Lung (tissue), 12 donors: ENCODE measurements around the gene GPATCH2. TPM values are rescaled to one million over a fixed set of nuclear protein-coding genes. Genes with fewer than 3 reads are reported as not detected.

Source experiments
- ATAC-seq: fragments of 200-7000 bp; cut with Tn5 transposase; one replicate; pipeline ENCODE4 v1.9.1; 2020; ENCODE audit warnings: moderate number of reproducible peaks; ENCODE audit not compliant: insufficient read depth, low FRiP score
- DNase-seq, 3 donors: peaks; one replicate each; pipeline ENCODE4 v3.0.0-alpha.2; 2013 to 2017
- H3K27ac ChIP-seq, 2 donors: one replicate each; pipeline ENCODE4 v1.5.1; 2013; ENCODE audit warnings: mild to moderate bottlenecking in 2 of 2, moderate library complexity in 2 of 2, control low read depth in 1 of 2, inconsistent platforms in 1 of 2, low read depth in 1 of 2, low read length in 1 of 2
- H3K27me3 ChIP-seq, 3 donors: one replicate each; pipeline ENCODE4 v1.5.1; 2013; ENCODE audit warnings: low read length in 2 of 3; ENCODE audit not compliant: control insufficient read depth in 3 of 3, insufficient read depth in 3 of 3
- H3K36me3 ChIP-seq, 4 donors: one replicate each; pipeline ENCODE4 v1.5.1; 2013; ENCODE audit warnings: low read length in 4 of 4, mild to moderate bottlenecking in 1 of 4, moderate library complexity in 1 of 4; ENCODE audit not compliant: control insufficient read depth in 4 of 4, insufficient read depth in 4 of 4
- H3K4me1 ChIP-seq, 5 donors: one replicate each; pipeline ENCODE4 v1.5.1; 2013; ENCODE audit warnings: low read length in 5 of 5, mild to moderate bottlenecking in 2 of 5, moderate library complexity in 1 of 5; ENCODE audit not compliant: control insufficient read depth in 5 of 5, insufficient read depth in 5 of 5
- H3K4me3 ChIP-seq: one replicate; pipeline ENCODE4 v1.5.1; 2013; ENCODE audit warnings: mild to moderate bottlenecking, control low read depth, moderate library complexity
- H3K9ac ChIP-seq, 2 donors: one replicate each; pipeline ENCODE4 v1.5.1; 2013; ENCODE audit warnings: low read length in 2 of 2, control low read depth in 1 of 2; ENCODE audit not compliant: insufficient read depth in 1 of 2
- H3K9me3 ChIP-seq, 4 donors: one replicate each; pipeline ENCODE4 v1.5.1; 2013; ENCODE audit warnings: low read length in 3 of 4, mild to moderate bottlenecking in 1 of 4, moderate library complexity in 1 of 4; ENCODE audit not compliant: control insufficient read depth in 4 of 4, insufficient read depth in 3 of 4
- CTCF ChIP-seq: IDR thresholded peaks from 2 replicates; pipeline ENCODE4 v1.5.1; 2012; ENCODE audit warnings: mild to moderate bottlenecking; ENCODE audit errors: control extremely low read depth, extremely low read depth
- WGBS, 2 donors: extraction: QIAGEN DNeasy Blood & Tissue Kit; methylation state at CpG; one replicate each; pipeline ENCODE4 v1.1.7; 2013; 5-methylcytosine and 5-hydroxymethylcytosine counted together
- polyA plus RNA-seq, 2 donors: library from polyadenylated mRNA; stranded (reverse); fragments of 200-250 nt; gene quantifications; one replicate each; pipeline ENCODE4 v1.2.1, GENCODE V29; 2013
- total RNA-seq, 2 donors: library from RNA; depleted of rRNA in 1 of 2; stranded (reverse); fragments of >200 nt in 1 of 2; gene quantifications; one replicate each; pipeline ENCODE4 v1.2.1, GENCODE V29; 2014 to 2021
- donor health status: control.
- donor health status: control.
- donor health status: Bipolar disorder and iron deficiency.
- donor health status: healthy.
- donor health status: DM: yes; HTN: yes; CAD: no.

The GPATCH2 gene
- total and polyA plus RNA-seq, 4 donors, result 3.2 to 31.0 (median 8.3) TPM

GRCh38 chr1:217561446-217561845, 69.4 kb downstream of the GPATCH2 start:
- Histone ChIP-seq H3K36me3 (no peaks in the 10 kb centered on the region), H3K4me3 (no peak overlapping the region), H3K9ac (no peak overlapping the region), H3K27ac (no peak overlapping the region), H3K27me3 (no peaks in the 10 kb centered on the region), H3K9me3 (no peaks in the 10 kb centered on the region), H3K4me1 (no peaks in the 10 kb centered on the region)
- no peak for TF ChIP-seq CTCF
- WGBS, 2 donors, result 81 to 83% methylated on average over 4 of the region's 4 CpGs
- no peak for ATAC-seq
- DNase-seq, result no peak

- no peak overlapping the region for H3K4me3 ChIP-seq
- DNase-seq (no peak), ATAC-seq (no peak)
- H3K9me3 ChIP-seq, result no peaks in the 10 kb centered on the region
- no peaks in the 10 kb centered on the region for H3K27me3 ChIP-seq
- H3K27ac ChIP-seq, result no peak overlapping the region
- H3K4me1 ChIP-seq, result peaks cover 0 to 4% (median 0%) of the 10 kb centered on the region in 5 donors
- TF ChIP-seq CTCF, result no peak
- 88 to 95% methylated on average over 1 of the region's 1 CpG for WGBS, 2 donors
- H3K9ac ChIP-seq, result no peak overlapping the region
- H3K36me3 ChIP-seq, result no peaks in the 10 kb centered on the region
These were observed 76.0 kb downstream of the GPATCH2 start for GRCh38 chr1:217554849-217555248.

- H3K9me3 ChIP-seq, result no peaks in the 10 kb centered on the region
- H3K9ac ChIP-seq, result no peak overlapping the region
- ATAC-seq, result no peak
- H3K4me1 ChIP-seq, result peaks cover 0 to 4% (median 0%) of the 10 kb centered on the region in 5 donors
- no peak overlapping the region for H3K4me3 ChIP-seq
- DNase-seq, result no peak
- H3K27ac ChIP-seq, result no peak overlapping the region
- no peaks in the 10 kb centered on the region for H3K36me3 ChIP-seq
- no peak for TF ChIP-seq CTCF
- no peaks in the 10 kb centered on the region for H3K27me3 ChIP-seq
- WGBS, 2 donors, result 95% methylated on average over 6 of the region's 6 CpGs
These were observed 76.9 kb downstream of the GPATCH2 start for GRCh38 chr1:217553949-217554509.

- WGBS, 2 donors, result 68 to 86% methylated on average over 1 of the region's 1 CpG
- H3K27ac ChIP-seq, result no peak overlapping the region
- no peak for ATAC-seq
- no peak overlapping the region for H3K4me3 ChIP-seq
- TF ChIP-seq CTCF, result no peak
- no peak overlapping the region for H3K9ac ChIP-seq
- no peaks in the 10 kb centered on the region for H3K27me3 ChIP-seq
- peaks cover 0 to 4% (median 0%) of the 10 kb centered on the region in 5 donors for H3K4me1 ChIP-seq
- peaks cover 0 to 3% (median 0%) of the 10 kb centered on the region in 4 donors for H3K9me3 ChIP-seq
- peaks cover 0 to 3% (median under 1%) of the 10 kb centered on the region in 4 donors for H3K36me3 ChIP-seq
- no peak for DNase-seq
These were observed 78.4 kb downstream of the GPATCH2 start for GRCh38 chr1:217552339-217552951.
